Ishikawa (cell line): ENCODE measurements around the gene CALML4.

Source experiments
- CEBPB ChIP-seq: IDR thresholded peaks from 2 replicates; pipeline ENCODE4 v1.6.1; 2012
- EP300 ChIP-seq: IDR thresholded peaks from 2 replicates; pipeline ENCODE4 v1.6.1; 2012; ENCODE audit warnings: borderline replicate concordance
- FOXM1 ChIP-seq: IDR thresholded peaks from 2 replicates; pipeline ENCODE4 v1.6.1; 2012; ENCODE audit warnings: low read depth, borderline replicate concordance
- RAD21 ChIP-seq: IDR thresholded peaks from 2 replicates; pipeline ENCODE4 v1.6.1; 2012; ENCODE audit warnings: low read depth
- REST ChIP-seq: IDR thresholded peaks from 2 replicates; pipeline ENCODE4 v1.6.1; 2012; ENCODE audit warnings: low read depth, mild to moderate bottlenecking
- TCF12 ChIP-seq: IDR thresholded peaks from 2 replicates; pipeline ENCODE4 v1.6.1; 2012; ENCODE audit warnings: low read depth
- TEAD4 ChIP-seq: IDR thresholded peaks from 2 replicates; pipeline ENCODE4 v1.6.1; 2012
- ZBTB7A ChIP-seq: IDR thresholded peaks from 2 replicates; pipeline ENCODE4 v1.6.1; 2012; ENCODE audit warnings: low read depth

GRCh38 chr15:68143129-68143528 lies 62.0 kb downstream of the CALML4 start:
- TF ChIP-seq FOXM1 (no peak), ZBTB7A (no peak), RAD21 (no peak), EP300 (no peak), REST (no peak), TCF12 (no peak), TEAD4 (no peak), CEBPB (no peak)
